GM21529 (cell line): ENCODE data around the gene OCA2.

Experiments used
- ATAC-seq: cut with Tn5 transposase; IDR thresholded peaks from one replicate; pipeline ENCODE4 v1.9.1; 2021; ENCODE audit not compliant: unreplicated experiment

The OCA2 gene

GRCh38 chr15:28005004-28005527 is 94.0 kb downstream of the OCA2 start:
- no peak for ATAC-seq

- no peak for ATAC-seq
These were observed 94.7 kb downstream of the OCA2 start for GRCh38 chr15:28004143-28005003.

- no peak for ATAC-seq
These were observed 95.6 kb downstream of the OCA2 start for GRCh38 chr15:28003302-28004037.

GRCh38 chr15:28002867-28003266 is 96.2 kb downstream of the OCA2 start:
- ATAC-seq = no peak

GRCh38 chr15:28002136-28002861 is 96.8 kb downstream of the OCA2 start:
- ATAC-seq = no peak

- no peak for ATAC-seq
These were observed 97.5 kb downstream of the OCA2 start for GRCh38 chr15:28001641-28002040.

GRCh38 chr15:27993996-27994780 is 104.9 kb downstream of the OCA2 start:
- no peak for ATAC-seq

GRCh38 chr15:27993544-27993943 is 105.6 kb downstream of the OCA2 start:
- ATAC-seq = no peak

GRCh38 chr15:27990521-27991515 is 108.3 kb downstream of the OCA2 start:
- ATAC-seq = no peak

- ATAC-seq = no peak
These were observed 109.3 kb downstream of the OCA2 start for GRCh38 chr15:27989838-27990237.

GRCh38 chr15:27989427-27989826 is 109.7 kb downstream of the OCA2 start:
- ATAC-seq = no peak

GRCh38 chr15:27985099-27985498 is 114.0 kb downstream of the OCA2 start:
- ATAC-seq = no peak

GRCh38 chr15:27983496-27983895 is 115.6 kb downstream of the OCA2 start:
- no peak for ATAC-seq

- ATAC-seq = no peak
These were observed 121.4 kb downstream of the OCA2 start for GRCh38 chr15:27977696-27978095.

GRCh38 chr15:27973886-27974285 is 125.2 kb downstream of the OCA2 start:
- no peak for ATAC-seq

GRCh38 chr15:27970661-27971392 is 128.3 kb downstream of the OCA2 start:
- no peak for ATAC-seq

- ATAC-seq = no peak
These were observed 131.6 kb downstream of the OCA2 start for GRCh38 chr15:27967541-27967940.

GRCh38 chr15:27965546-27965945 is 133.6 kb downstream of the OCA2 start:
- ATAC-seq = no peak

GRCh38 chr15:27961801-27962200 is 137.3 kb downstream of the OCA2 start:
- no peak for ATAC-seq
